OCI-LY7 (cell line): Measurements from ENCODE around the gene INTS2. TPM values are rescaled to one million over a fixed set of nuclear protein-coding genes. Genes with fewer than 3 reads are reported as not detected.

Source experiments
- BruUV-seq: library from RNA; stranded (reverse); fragments of 400-500 nt; replicated peaks from 2 replicates; lab custom pipeline; 2021; lab: Mats Ljungman, UMichigan
- CTCF ChIA-PET: fragments of 300-600 bp; sonication (Branson Sonifier 250); formaldehyde crosslinking; loops from one replicate; lab custom pipeline; 2022; ENCODE audit warnings: antibody characterized with exemption; ENCODE audit not compliant: unreplicated experiment; lab: Charles Lee
- POLR2A ChIA-PET: fragments of 300-600 bp; sonication (Branson Sonifier 250); formaldehyde crosslinking; loops from one replicate; lab custom pipeline; 2022; ENCODE audit warnings: antibody characterized with exemption; lab: Charles Lee
- DNase-seq: peaks from one replicate; pipeline ENCODE4 v3.0.0-alpha.2; 2015; ENCODE audit warnings: low spot score
- H2AFZ ChIP-seq: fragments of 200-600 bp; sonication (generic), shearing (Covaris generic); 2 replicates; pipeline ENCODE4 v1.6.1; 2014; ENCODE audit warnings: mild to moderate bottlenecking, antibody characterized with exemption, low read length, moderate library complexity
- H3K27ac ChIP-seq: fragments of 200-600 bp; sonication (generic); 2 replicates; pipeline ENCODE4 v1.5.1; 2014; ENCODE audit warnings: mixed run types, low read depth, mild to moderate bottlenecking, moderate library complexity, low read length, inconsistent platforms; ENCODE audit not compliant: poor library complexity, severe bottlenecking
- H3K36me3 ChIP-seq: fragments of 200-600 bp; sonication (generic); 2 replicates; pipeline ENCODE4 v1.6.1; 2014; ENCODE audit warnings: mild to moderate bottlenecking, antibody characterized with exemption, low read length, moderate library complexity, mixed read lengths; ENCODE audit not compliant: insufficient read depth
- H3K4me1 ChIP-seq: fragments of 200-600 bp; sonication (generic); 2 replicates; pipeline ENCODE4 v1.5.1; 2014; ENCODE audit warnings: mild to moderate bottlenecking, low read length; ENCODE audit not compliant: insufficient read depth, poor library complexity, severe bottlenecking
- H3K4me2 ChIP-seq: fragments of 200-600 bp; sonication (generic); 2 replicates; pipeline ENCODE4 v1.6.1; 2014; ENCODE audit warnings: mild to moderate bottlenecking, low read length
- H3K4me3 ChIP-seq: fragments of 200-600 bp; sonication (generic); 2 replicates; pipeline ENCODE4 v1.5.1; 2014; ENCODE audit warnings: mild to moderate bottlenecking, low read depth, low read length; ENCODE audit not compliant: poor library complexity, severe bottlenecking
- H3K79me2 ChIP-seq: fragments of 200-600 bp; sonication (generic); 2 replicates; pipeline ENCODE4 v1.6.1; 2016; ENCODE audit warnings: low read depth, mild to moderate bottlenecking, low read length, moderate library complexity, mixed read lengths; ENCODE audit not compliant: insufficient read depth
- H3K9me2 ChIP-seq: fragments of 200-600 bp; sonication (generic); 2 replicates; pipeline ENCODE4 v1.6.1; 2016; ENCODE audit warnings: mild to moderate bottlenecking, low read length, mixed read lengths; ENCODE audit not compliant: insufficient read depth
- H3K9me3 ChIP-seq: fragments of 200-600 bp; sonication (generic); 2 replicates; pipeline ENCODE4 v1.6.1; 2014; ENCODE audit warnings: mild to moderate bottlenecking, mixed run types, low read length, mixed read lengths
- H4K20me1 ChIP-seq: fragments of 200-600 bp; sonication (generic); 2 replicates; pipeline ENCODE4 v1.6.1; 2014; ENCODE audit warnings: mild to moderate bottlenecking, antibody characterized with exemption, low read length, moderate library complexity, mixed read lengths; ENCODE audit not compliant: insufficient read depth
- CTCF ChIP-seq: fragments of 200-600 bp; sonication (generic); conservative IDR thresholded peaks from 2 replicates; pipeline ENCODE4 v1.5.1; 2014; ENCODE audit warnings: mild to moderate bottlenecking, antibody characterized with exemption, low read length, moderate library complexity, mixed read lengths
- EZH2phosphoT487 ChIP-seq: fragments of 200-600 bp; sonication (generic); IDR thresholded peaks from 2 replicates; pipeline ENCODE4 v1.6.1; 2018; ENCODE audit warnings: low read depth, borderline replicate concordance, mild to moderate bottlenecking, mixed run types, antibody characterized with exemption, low read length, moderate library complexity, mixed read lengths
- intact Hi-C: fragments of 100-400 bp; cut with micrococcal nuclease; formaldehyde crosslinking; loops from one replicate; pipeline ENCODE4 v1.10.0; 2022; ENCODE audit not compliant: unreplicated experiment
- small RNA-seq: library from RNA; depleted of rRNA; stranded (forward); fragments of <200 nt; gene quantifications from one replicate; pipeline ENCODE3, GENCODE V24; 2014
- total RNA-seq, 2 experiments: library from RNA; depleted of rRNA in 1 of 2; stranded (reverse); fragments of >200 nt in 1 of 2; shearing (Covaris generic) in 1 of 2; gene quantifications; 2 replicates each; pipeline ENCODE4 v1.2.3, GENCODE V29; 2014 to 2022

Gene INTS2
- total RNA-seq, 2 experiments from 2014 or later: 15.8 to 27.9 TPM

GRCh38 chr17:61816538-61816937 lies 111.2 kb downstream of the INTS2 start:
- TF ChIP-seq EZH2phosphoT487 (no peak), CTCF (no peak)
- Histone ChIP-seq H2AFZ (no peak overlapping the region), H3K4me1 (peaks cover 18% of the 10 kb centered on the region), H3K9me3 (peaks cover 14% of the 10 kb centered on the region), H3K27ac (peak overlapping the region; percentile 5), H3K79me2 (no peaks in the 10 kb centered on the region), H3K9me2 (no peaks in the 10 kb centered on the region), H4K20me1 (no peaks in the 10 kb centered on the region), H3K4me2 (peak overlapping the region; percentile 18; the same call in 1 of the 2 replicates), H3K4me3 (no peak overlapping the region), H3K36me3 (peaks cover 100% of the 10 kb centered on the region)
- BruUV-seq: no TSS peak
- intact Hi-C loops: no loop called here
- DNase-seq: peak; percentile 22
- POLR2A ChIA-PET: interaction anchor here (0.6 to 1.4 kb wide), 3 partner anchors 12 to 87 kb away, joined by 3 to 5 read pairs (median 4); no protein-coding TSS in a partner anchor
- CTCF ChIA-PET: no interaction called here

GRCh38 chr17:61815863-61816503 lies 111.8 kb downstream of the INTS2 start:
- H3K27ac ChIP-seq: peak overlapping the region; percentile 5

More at GRCh38 chr17:61815863-61816503, 111.8 kb downstream of the INTS2 start:
- Histone ChIP-seq H4K20me1 (no peaks in the 10 kb centered on the region), H3K4me1 (peaks cover 18% of the 10 kb centered on the region), H3K4me2 (peak overlapping the region; percentile 18; the same call in 1 of the 2 replicates), H3K9me2 (no peaks in the 10 kb centered on the region), H3K36me3 (peaks cover 100% of the 10 kb centered on the region), H2AFZ (no peak overlapping the region), H3K4me3 (no peak overlapping the region), H3K79me2 (no peaks in the 10 kb centered on the region), H3K9me3 (peaks cover 10% of the 10 kb centered on the region; the same call in 1 of the 2 replicates)
- ChIA-PET CTCF (no interaction called here), POLR2A (interaction anchor here (0.6 to 1.4 kb wide), 3 partner anchors 13 to 87 kb away, joined by 3 to 5 read pairs (median 4); no protein-coding TSS in a partner anchor)
- peak; percentile 7 for DNase-seq
- intact Hi-C loops: no loop called here
- no peak for TF ChIP-seq CTCF
- no peak for TF ChIP-seq EZH2phosphoT487
- BruUV-seq: no TSS peak

Small RNA genes lying within 50 kb of the gene (small RNA-seq; reads per million reads assigned to genes)
- not detected for gene RF00019

Other genes with a start within 250 kb of the INTS2 start
- gene BRIP1, start 64.5 kb downstream of the INTS2 start, total RNA-seq (2014; rRNA removed; shearing (Covaris generic)): 33.8 and 53.0 TPM in 2 replicates
- gene BRIP1, start 64.5 kb downstream of the INTS2 start, total RNA-seq (2022): 32.5 and 39.5 TPM in 2 replicates
- gene MED13, start 137.3 kb upstream of the INTS2 start, total RNA-seq (2014; rRNA removed; shearing (Covaris generic)): 32.5 and 42.3 TPM in 2 replicates
- 70.8 and 80.3 TPM in 2 replicates for gene MED13, start 137.3 kb upstream of the INTS2 start, total RNA-seq (2022)